ENCODE data around the gene RNF212.
A peak's percentile ranks its signal among the peaks of the same experiment; 100 is the strongest.

RNF212 gene

DNA sequence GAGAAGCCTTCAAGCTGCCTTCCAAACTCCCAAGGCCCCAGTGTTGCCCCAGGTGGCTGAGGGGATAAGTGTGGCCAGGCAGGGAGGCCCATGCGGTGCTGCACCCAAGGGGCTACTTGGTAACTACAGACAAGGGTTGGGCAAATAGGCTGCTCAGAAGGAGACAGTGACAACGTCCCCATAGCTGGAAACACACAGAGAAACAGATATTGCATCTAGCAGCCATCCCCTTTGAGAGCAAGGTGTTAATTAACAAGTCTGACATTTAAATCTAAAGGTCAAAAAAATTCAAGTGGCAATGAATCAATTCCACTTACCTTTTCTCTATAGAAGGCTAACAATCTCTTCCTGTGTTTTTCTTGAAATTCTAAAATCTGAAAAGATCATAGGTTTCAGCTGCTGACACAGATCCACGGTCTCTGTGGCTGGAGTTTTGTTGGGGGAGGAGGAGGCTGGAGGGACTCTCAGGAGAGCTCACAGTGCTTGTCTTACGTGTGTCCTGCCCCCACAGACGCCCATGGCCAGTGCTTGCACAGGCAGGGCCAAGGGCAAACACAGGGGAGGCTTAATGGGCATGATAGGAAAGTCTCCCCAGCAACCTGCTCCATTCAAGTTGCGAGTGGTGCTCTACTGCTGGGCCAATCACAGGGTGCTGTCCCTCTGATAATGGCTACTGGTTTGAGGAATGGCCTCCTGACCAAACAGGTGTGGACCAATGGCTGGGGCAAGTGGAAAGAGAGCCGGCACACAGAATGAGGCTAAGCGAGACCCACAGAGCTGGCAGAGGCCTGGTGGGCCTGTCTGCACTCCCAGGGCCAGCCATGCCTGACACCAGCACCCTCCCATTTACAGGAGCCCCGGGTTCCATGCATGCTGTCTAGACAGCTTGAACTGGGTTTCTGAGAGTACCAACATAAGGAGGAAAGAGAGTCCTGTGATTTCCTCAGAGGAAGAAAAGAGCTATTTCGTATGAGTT, 22.6 kb downstream of the RNF212 start:
- no peak for DNase-seq

DNA sequence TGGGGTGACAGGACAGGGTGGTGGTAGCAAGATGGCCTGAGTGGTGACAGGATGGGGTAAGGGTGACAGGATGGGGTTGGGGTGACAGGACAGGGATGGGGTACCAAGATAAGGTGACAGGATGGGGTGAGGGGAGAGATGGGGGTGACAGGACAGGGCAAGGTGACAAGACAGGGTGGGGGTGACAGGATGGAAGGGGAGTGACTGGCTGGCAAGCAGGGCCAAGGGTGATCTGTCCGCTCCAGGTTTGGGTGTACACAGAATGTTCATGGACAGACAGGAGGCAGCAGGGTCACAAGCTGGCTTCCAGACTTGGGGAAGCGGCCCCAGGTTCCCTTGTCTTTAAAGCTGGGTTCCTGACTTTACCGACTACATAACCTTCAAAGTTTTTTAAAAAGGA, 23.3 kb downstream of the RNF212 start:
- DNase-seq, result no peak

DNA sequence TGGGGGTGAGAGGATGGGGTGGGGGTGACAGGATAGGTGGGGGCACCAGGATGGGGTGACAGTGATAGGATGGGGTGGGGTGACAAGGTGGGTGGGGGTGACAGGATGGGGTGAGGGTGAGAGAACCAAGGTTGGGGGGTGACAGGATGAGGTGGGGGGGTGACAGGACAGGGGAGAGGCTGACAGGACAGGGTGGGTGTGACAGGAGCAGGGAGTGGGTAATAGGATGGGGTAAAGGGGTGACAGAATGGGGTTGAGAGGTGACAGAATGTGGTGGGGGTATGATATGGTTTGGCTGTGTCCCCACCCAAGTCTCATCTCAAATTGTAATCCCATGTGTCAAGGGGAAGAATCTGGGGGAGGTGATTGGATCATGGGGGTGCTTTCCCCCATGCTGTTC, 26.0 kb downstream of the RNF212 start:
- no peak for DNase-seq

DNA sequence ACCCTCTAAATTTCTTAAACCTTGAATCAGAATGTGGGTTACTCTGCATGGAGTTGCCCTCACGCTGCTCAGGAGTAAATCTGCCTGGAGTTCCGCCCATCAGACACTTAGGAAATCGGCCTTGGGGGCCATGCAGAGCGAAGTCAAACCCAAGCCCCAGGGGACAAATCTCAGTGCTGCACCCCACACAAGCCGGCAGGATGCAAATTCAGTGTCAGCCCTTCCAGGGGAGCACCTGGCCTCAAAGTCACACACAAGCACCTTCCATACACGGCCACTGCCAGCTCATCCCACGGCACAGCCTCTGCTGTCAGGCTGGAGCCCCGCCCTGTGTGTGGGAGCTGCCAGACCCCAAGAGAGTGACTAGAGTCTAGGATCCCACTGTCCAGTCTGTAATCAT, 27.4 kb downstream of the RNF212 start:
- DNase-seq, result no peak

DNA sequence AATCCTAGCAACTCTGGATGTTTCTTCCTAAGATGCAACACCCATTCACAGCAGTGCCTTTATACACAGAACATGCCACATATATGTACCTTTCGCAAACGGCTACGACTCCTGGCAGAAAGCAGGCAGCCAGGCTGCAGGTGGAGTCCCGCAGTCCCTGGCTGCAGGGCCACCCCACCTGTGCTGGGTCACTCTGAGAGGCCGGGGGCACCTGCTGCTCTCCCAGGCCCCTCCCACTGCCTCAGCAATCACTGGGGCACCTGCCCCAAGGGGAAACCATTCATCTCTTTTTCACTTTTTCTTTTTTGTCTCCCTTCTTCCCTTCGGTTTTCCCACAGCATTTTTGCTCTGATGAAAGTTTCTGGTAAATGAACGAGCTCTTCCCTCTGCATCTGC, 28.0 kb downstream of the RNF212 start:
- DNase-seq, result no peak

DNA sequence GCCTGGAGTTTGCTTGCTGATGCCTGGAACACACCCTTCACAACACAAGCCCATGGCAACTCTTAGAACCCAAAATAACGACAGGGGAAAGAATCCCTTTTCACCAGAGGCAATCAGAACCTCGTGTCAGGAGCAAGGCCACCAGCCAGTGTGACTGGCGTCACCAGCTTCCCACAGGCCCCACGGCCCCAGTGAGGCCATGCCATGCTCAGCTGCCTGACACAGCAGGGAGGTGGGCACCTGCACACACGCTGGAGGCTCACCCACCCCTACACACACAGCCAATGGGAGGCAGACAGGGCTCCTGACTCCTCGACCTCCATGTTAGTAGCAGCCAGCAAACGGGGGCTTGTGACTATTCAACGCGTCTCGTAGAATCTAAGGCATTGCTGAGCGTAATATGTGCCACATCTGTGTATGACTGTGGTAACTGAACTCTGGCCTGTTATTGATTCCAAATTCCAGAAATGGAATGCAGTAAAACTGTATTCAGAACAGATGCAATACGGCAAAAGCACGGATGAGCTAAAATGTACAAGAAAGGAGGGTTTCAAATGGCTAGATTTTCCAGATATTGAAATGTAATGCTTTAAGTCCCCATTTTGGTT, 28.5 kb downstream of the RNF212 start:
- DNase-seq, result no peak

DNA sequence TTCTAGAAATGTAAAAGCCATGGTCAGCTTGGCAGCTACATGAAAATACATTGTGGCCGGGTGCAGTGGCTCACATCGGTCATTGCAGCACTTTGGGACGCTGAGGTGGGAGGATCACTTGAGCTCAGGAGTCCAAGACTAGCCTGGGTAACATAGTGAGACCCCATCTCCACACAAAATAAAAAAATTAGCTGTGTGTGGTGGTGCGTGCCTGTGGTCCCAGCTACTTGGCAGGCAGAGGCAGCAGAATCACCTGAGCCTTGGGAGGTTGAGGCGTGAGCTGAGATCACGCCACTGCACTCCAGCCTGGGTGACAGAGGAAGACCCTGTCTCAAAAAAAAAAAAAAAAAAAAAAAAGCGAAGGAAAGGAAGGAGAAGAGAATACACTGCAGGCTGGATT, 29.0 kb downstream of the RNF212 start:
- no peak for DNase-seq

DNA sequence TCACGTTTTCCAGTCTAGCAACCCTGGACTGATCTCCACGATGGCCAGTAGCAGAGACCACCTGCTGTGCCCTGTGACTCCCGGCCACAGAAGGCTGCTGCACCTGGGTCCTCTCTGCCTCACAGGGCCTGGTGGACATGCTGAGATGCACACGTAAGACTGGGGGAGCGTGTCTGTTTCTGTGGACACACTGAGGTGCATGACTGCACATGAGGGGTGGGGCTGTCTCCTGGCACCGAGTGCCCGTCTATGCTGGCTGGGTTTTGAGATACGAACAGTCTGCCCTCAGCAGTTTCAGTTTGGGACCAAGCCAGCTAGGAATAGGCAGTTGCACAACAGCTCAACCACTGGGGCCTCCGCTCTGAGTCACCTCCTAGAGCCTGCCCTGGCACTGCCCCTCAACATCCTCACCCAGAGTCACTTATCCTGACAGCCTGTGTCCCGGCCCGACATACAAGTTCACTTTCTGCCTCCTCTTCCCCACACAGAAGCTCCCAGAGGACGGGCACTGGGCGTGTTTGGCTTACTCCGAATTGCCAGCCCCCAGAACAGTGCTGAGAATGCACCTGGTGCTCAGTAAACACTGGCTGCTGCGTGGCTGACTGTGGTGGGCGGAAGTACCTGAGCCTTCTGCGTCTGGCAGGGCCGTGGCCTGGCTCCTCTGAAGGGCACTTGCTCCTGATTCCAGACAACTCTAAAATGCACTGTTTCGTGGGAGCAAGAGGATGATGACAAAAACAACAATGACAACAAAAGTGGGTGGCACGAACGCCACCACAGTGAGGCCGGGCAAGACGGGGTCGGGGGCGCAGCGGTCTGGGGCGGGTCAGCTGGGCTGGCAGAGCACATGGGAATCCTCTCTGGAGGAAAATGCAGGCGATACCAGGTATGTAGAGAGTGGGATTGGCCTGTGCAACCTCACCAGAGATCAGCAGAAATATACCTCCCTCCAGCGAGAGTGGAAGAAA, 30.9 kb downstream of the RNF212 start:
- no peak for DNase-seq

DNA sequence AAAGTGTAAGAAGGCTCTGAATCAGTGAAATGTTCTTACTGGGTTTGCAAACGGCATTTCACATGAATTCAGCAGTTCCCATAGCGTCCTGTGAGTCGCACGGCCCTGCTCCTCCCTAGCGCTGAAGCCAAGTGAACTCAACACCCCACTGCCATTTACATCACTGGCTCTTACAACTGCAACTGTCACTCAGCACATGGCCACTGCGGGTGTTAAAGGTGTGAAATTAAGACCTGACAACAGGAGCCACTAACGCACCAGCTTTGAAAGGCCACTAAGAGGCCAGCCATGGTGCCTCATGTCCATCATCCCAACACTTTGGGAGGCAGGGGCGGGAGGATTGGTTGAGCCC, 31.7 kb downstream of the RNF212 start:
- DNase-seq, result no peak

DNA sequence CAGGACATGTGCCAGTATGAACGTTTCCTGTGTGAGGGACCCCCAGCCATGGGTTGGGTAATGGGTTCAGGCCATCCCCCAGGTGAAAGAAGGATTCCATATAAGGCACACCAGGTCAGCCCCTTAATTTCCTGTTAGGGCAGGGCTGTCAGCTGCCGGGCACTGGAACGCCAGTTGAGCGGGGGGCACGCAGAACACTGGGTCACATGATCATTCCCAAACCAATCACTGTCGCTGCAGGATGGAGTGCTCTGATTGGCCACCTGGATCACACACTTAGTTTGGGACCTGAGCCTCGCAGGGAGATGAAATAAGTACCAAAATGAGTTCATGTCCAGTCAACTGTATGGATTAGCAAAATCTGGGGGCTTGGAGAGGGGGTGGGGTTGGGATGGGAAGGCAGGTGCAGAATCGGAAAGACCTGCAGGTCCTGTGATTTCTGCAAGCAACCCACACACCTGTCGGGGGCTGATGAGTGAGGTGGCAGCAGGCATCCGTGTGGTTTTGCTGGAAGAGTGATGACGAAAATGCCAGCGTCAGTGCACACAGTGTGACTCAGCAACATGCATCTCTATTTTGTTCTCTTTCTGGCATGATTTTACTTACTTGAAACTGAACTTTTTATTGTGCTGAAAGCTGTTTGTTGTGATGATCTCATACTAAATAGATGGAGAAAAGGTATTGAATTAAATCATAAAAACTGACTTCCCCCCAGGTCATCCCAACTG, 32.2 kb downstream of the RNF212 start:
- DNase-seq, result no peak

DNA sequence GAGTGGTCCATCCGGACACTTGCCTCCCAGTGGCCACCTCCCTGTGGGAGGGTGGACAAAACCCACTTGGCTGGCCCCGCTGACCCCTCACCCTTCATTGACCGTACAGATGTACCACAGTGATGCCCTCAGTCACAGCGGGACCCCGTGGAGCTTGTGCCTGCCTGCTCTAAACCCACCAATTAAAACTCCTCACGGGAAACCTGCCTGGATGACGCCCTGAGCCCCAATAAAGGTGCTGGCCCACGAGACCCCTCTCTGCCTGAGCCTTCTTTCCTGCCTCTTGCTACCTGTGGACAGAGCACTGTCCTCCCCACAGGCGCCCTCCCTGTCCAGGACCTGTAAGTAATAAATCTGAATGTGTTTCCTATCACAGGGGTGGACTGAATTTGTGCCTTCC, 32.9 kb downstream of the RNF212 start:
- DNase-seq, result no peak

DNA sequence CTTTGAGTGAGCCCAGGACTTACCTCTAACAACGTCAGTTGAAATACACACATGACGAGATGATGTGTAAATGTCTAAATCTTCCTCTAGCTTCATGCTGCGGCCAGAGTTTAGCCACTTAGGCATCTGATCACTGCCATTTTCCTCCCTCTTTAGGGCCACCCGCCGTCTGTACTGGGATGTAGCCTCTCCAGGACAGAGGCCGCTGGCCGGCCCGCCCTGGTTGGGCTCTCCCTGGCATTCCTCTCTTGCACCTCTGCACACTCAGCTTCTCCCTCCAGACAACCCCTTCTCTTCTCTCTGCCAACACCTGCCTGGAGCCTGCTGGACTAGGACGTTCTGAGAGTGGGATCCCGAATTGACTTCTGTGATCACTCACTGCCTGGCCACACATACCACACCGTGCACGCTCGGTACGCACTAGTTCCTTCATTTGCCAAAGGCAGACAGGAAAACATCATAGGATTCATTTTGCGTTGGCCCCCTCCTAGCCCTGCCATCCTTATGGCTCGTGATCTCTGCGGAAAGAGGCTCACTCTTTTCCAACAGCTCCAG, 33.6 kb downstream of the RNF212 start:
- DNase-seq, result no peak

DNA sequence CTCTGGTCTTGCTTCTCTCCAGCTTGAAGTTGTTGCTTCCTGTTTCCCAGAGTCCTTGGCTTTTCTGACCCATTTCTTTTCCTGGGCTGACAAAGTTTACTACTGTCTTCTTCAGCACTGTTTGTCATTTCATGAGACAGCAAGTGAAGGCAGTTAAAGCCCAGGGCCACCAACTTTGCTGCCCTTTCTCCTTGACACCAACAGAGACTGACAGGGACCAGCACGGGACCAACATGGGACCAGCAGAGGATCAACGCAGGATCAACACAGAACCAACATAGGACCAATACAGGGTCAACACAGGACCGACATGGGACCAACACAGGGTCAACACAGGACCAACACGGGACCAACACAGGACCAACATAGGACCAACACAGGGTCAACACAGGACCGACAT, 34.9 kb downstream of the RNF212 start:
- DNase-seq, result no peak

DNA sequence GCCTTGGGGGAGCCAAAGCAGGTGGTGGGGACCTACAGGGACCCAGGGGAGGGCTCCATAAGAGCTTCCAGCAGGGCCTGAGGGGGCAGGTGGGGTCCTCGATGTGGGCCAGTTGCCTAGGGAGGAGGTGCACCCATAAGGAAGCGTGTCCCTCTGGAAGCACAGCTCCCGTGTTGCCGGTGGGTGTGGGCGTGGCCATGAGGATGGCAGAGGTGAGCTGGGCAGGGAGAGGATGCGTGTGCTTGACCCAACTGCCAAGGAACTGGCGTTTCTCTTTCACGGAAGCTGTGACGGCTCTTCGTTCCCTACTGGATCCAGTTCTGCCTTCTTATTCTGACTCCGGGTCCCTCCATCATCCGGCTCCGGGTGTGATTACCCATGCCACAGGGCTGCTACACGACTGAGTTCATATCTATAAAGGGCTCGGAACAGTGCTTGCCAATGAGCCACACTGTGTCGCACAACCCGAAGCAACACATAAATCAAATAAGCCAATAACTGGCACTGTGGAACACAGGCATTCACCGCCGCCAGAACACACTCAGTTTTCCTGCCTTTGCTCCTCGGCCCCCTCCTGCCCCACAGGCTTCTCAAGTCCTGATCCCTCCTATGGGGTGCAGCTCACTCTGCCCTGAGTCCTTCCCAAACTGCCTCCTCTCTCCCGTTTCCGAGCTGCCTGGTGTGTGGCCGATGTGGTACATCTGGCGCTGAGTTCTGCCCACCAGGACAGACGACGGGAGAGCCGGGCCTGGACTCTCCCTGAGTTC, 35.5 kb downstream of the RNF212 start:
- no peak for DNase-seq

DNA sequence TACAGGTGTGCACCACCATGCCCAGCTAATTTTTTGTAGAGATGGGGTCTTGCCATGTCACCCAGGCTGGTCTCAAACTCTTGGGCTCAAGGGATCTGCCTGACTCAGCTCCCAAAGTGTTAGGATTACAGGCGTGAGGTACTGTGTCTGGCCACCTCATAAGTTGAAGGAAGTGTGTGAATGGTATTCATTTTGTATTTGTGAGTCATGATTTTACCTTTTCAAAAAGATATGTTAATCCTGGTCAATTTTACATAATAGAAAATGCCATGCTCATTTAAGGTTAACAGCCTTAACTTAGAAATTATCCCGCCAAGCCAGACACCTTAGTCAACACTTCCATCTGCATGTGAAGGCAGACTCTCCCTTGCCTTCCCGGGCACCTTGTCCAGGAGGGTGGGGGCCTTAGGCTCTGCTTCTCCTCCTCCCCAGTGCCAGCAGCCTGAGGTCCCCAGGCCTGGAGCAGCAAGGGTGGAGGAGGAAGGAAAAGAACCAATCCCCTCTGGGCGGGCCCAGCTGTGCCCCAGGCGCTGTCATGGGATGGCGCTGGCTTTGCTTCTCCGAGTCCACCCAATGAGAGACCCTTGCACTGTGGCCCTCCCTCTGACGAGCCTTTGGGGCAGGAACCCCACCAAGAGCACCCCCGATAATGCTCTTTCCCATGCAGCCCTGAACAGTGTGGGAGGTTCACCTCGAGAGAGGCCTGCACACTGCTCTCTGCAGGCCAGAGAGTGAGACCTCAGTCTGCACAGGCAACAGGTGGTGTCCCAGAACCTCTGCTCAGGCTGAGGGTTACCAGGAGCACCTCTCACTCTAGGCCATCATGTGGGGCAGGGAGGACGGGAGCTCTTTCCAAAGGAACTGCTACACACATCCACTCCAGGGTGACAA, 37.3 kb downstream of the RNF212 start:
- DNase-seq, result no peak

DNA sequence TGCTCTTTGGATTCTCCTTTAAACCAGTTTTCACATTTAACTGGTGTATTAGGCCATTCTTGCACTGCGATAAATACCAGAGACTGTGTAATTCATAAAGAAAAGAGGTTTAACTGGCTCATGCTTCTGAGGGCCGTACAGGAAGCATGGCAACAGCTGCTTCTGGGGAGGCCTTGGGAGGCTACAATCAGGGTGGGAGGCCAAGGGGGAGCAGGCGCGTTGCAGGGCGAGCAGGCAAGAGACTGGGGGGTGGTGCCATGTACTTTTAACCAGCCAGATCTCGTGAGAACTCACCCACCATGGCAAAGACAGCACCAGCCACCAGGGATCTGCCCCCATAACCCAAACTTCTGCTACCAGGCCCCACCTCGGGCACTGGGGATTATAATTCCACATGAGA, 38.1 kb downstream of the RNF212 start:
- DNase-seq, result no peak

DNA sequence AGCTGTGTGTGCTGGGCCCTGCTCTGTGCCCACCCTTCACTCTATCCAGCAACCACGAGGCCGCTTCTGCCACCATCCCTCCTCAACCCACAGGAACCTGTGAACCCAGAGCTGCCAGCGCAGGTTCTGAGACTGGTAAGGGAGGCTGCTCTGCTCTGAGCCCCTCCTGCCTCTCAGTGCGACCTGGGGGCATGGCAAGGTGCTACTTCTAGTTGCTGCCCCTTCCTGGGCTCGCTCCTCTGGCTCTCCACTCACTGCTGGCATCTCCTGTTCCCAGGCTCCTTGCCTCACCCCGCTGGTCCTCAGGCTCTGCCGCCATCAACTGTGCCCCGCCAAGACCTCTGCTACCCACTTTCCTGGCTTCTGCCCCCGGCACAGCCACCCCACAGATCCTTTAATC, 39.3 kb downstream of the RNF212 start:
- no peak for DNase-seq

DNA sequence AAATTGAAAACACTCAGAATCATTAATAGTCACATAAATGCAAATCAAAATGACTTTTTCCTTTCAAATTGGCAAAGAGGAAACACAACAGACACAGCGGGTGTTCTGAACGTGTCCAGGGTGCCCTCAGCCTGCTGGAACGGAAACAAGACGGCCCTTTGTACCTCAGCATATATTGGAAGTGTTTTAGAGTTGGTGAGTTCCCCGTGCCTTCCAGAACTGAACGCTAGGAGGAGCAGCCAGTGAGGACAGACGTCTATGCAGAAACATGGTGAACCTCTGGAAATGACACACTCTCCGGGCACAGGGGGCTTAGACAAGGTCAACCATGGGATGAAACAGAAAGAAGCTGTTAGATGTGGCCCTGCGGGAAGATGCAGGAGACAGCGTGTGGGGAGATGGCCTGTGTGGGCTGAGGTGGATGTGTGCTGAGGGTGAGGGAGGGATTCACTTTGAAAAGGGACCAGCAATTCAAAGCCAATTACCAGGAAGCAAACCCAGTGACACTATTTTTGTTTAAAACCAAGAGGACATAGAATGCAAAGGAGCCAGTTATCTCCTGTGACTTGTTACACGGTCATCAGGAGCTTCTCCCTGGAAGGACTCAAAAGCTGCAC, 40.4 kb downstream of the RNF212 start:
- DNase-seq, result peak; percentile 38 to 45

DNA sequence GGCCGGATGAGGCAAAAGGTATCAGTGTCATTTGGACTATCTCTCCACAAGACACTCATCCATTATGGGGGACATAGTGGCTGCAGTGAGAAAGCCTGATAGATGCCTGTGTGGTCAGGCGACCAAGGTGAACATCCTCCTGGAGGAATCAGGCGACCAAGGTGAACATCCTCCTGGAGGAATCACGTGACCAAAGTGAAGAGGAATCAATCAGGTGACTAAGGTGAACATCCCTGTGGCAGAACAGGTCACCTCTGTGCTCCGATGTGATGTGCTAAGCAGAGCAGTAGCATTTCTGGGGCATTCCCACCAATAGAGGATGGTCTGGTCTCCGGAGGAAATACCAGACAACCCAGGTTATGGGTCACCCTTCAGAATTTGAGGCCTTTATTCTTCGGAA, 44.0 kb downstream of the RNF212 start:
- no peak for DNase-seq

DNA sequence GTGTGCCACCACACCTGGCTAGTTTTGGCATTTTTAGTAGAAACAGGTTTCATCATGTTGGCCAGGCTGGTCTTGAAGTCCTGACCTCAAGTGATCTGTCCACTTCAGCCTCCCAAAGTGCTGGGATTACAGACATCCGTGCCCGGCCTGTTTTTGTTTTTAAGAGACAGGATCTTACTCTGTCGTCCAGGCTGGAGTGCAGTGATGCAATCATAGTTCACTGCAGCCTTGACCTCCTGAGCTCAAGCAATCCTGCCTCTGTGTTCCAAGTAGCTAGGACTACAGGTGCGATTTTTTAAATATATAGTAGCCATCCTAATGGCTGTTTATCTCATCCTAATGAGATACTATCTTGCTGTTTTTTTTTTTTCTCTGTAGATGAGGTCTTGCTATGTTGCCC, 47.6 kb downstream of the RNF212 start:
- no peak for DNase-seq

Measured in stimulated activated CD4-positive, alpha-beta T cell treated with anti-CD3 and anti-CD28 coated beads, Interleukin-4, amount 100 ng/mL, for 4 hours (primary cell).